Fibroblast of lung (primary cell): Measurements from ENCODE around the gene NT5DC1.

Experiments used
- CTCF ChIP-seq, 2 donors: IDR thresholded peaks in 1 of 2; conservative IDR thresholded peaks in 1 of 2; 1 replicate in 1 of 2; 2 replicates in 1 of 2; pipeline ENCODE4 v1.5.1; 2011 to 2012; ENCODE audit warnings: low read length in 2 of 2, control low read depth in 1 of 2, inconsistent platforms in 1 of 2, low read depth in 1 of 2, mild to moderate bottlenecking in 1 of 2
- EZH2 ChIP-seq: IDR thresholded peaks from 2 replicates; pipeline ENCODE4 v1.5.1; 2012; ENCODE audit warnings: low read length, control low read depth, mild to moderate bottlenecking; ENCODE audit errors: missing control alignments

DNA sequence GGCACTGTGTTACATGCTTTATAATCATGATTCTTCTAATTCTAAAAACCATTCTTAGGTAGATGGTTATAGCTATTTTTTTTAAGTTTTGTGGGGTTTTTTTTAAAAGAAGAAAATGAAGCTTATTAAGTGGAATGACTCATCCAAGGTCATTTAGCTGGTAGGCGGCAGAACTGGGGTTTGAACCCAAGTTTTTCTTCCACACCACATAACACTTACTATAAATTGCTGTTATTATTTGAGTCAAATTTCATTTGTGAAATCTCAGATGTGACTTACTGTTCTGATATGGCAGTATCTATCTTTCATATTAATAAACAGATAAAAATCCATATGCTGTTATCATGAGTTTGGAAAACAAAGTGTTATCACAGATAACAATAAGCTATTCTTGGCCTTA is 35.7 kb downstream of the NT5DC1 start:
- no peak for TF ChIP-seq CTCF (conservative IDR thresholded peaks at IDR 0.05 in 1 of 2, IDR thresholded peaks at IDR 0.05 in 1 of 2; ENCODE audit: low read depth in 1 of 2, low read length in 2 of 2)
- TF ChIP-seq EZH2 = no peak
